ENCODE measurements around the gene COG5.

- TF ChIP-seq, protein P1, sequence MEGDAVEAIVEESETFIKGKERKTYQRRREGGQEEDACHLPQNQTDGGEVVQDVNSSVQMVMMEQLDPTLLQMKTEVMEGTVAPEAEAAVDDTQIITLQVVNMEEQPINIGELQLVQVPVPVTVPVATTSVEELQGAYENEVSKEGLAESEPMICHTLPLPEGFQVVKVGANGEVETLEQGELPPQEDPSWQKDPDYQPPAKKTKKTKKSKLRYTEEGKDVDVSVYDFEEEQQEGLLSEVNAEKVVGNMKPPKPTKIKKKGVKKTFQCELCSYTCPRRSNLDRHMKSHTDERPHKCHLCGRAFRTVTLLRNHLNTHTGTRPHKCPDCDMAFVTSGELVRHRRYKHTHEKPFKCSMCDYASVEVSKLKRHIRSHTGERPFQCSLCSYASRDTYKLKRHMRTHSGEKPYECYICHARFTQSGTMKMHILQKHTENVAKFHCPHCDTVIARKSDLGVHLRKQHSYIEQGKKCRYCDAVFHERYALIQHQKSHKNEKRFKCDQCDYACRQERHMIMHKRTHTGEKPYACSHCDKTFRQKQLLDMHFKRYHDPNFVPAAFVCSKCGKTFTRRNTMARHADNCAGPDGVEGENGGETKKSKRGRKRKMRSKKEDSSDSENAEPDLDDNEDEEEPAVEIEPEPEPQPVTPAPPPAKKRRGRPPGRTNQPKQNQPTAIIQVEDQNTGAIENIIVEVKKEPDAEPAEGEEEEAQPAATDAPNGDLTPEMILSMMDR (IDR thresholded peaks at IDR 0.05; ENCODE audit: poor library complexity) = no peak
- no peak for TF ChIP-seq EZH2 (IDR thresholded peaks at IDR 0.05; ENCODE audit: borderline replicate concordance)
These were observed 269.5 kb downstream of the COG5 start for GRCh38 chr7:107294182-107294581.
